BE2C (cell line): Measurements from ENCODE around the gene COX20.

Experiments used
- DNase-seq: peaks from one replicate; pipeline ENCODE4 v3.0.0-alpha.2; 2020
- H3K27me3 ChIP-seq: fragments of 250-450 bp; sonication (Bioruptor Pico); 2 replicates; pipeline ENCODE4 v1.5.1; 2020; ENCODE audit warnings: mild to moderate bottlenecking
- H3K36me3 ChIP-seq: fragments of 250-450 bp; sonication (Bioruptor Pico); 2 replicates; pipeline ENCODE4 v1.5.1; 2020; ENCODE audit warnings: mild to moderate bottlenecking
- H3K4me1 ChIP-seq: fragments of 250-450 bp; sonication (Bioruptor Pico); 2 replicates; pipeline ENCODE4 v1.5.1; 2020
- H3K4me3 ChIP-seq: 2 replicates; pipeline ENCODE4 v1.5.1; 2011; ENCODE audit warnings: low read depth, low read length
- H3K9me3 ChIP-seq: fragments of 250-450 bp; sonication (Bioruptor Pico); 2 replicates; pipeline ENCODE4 v1.5.1; 2020
- TF ChIP-seq, protein P1 (sequence below): IDR thresholded peaks from 2 replicates; pipeline ENCODE4 v1.5.1; 2012; ENCODE audit warnings: mild to moderate bottlenecking, low read depth, low read length

COX20 gene

GRCh38 chr1:244815600-244816099, 19.8 kb upstream of the COX20 start:
- H3K4me1 ChIP-seq, result no peaks in the 10 kb centered on the region
- TF ChIP-seq, protein P1, sequence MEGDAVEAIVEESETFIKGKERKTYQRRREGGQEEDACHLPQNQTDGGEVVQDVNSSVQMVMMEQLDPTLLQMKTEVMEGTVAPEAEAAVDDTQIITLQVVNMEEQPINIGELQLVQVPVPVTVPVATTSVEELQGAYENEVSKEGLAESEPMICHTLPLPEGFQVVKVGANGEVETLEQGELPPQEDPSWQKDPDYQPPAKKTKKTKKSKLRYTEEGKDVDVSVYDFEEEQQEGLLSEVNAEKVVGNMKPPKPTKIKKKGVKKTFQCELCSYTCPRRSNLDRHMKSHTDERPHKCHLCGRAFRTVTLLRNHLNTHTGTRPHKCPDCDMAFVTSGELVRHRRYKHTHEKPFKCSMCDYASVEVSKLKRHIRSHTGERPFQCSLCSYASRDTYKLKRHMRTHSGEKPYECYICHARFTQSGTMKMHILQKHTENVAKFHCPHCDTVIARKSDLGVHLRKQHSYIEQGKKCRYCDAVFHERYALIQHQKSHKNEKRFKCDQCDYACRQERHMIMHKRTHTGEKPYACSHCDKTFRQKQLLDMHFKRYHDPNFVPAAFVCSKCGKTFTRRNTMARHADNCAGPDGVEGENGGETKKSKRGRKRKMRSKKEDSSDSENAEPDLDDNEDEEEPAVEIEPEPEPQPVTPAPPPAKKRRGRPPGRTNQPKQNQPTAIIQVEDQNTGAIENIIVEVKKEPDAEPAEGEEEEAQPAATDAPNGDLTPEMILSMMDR, result no peak
- no peaks in the 10 kb centered on the region for H3K9me3 ChIP-seq
- H3K27me3 ChIP-seq, result no peaks in the 10 kb centered on the region
- no peaks in the 10 kb centered on the region for H3K36me3 ChIP-seq
- no peak for DNase-seq
- H3K4me3 ChIP-seq, result no peak overlapping the region

DNA sequence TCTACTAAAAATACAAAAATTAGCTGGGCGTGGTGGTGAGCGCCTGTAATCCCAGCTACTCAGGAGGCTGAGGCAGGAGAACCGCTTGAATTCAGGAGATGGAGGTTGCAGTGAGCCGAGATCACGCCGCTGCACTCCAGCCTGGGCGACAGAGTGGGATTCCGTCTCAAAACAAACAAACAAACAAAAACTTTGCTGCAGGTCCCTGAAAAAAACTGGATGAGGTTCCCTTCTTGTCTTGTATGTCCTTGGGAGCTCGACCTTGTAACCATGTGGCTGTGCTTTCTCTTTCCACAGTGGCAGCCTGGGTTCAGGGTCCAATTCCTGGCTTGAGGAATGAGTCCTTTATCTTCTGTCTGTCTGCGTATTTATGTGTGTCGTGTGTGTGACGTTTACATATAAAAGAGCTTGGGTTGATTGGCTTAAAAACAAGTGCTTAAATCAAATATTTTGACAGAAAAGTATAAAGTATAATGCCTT, 18.0 kb upstream of the COX20 start:
- DNase-seq, result no peak
- Histone ChIP-seq H3K9me3 (no peaks in the 10 kb centered on the region), H3K4me3 (no peak overlapping the region)

GRCh38 chr1:244820131-244820530, 15.3 kb upstream of the COX20 start:
- Histone ChIP-seq H3K4me1 (no peaks in the 10 kb centered on the region), H3K9me3 (no peaks in the 10 kb centered on the region), H3K27me3 (no peaks in the 10 kb centered on the region), H3K36me3 (no peaks in the 10 kb centered on the region), H3K4me3 (no peak overlapping the region)
- TF ChIP-seq, protein P1, result no peak
- no peak for DNase-seq

More for the DNA sequence above, 18.0 kb upstream of the COX20 start:
- TF ChIP-seq, protein P1, result no peak
- Histone ChIP-seq H3K4me1 (no peaks in the 10 kb centered on the region), H3K27me3 (no peaks in the 10 kb centered on the region), H3K36me3 (no peaks in the 10 kb centered on the region)

DNA sequence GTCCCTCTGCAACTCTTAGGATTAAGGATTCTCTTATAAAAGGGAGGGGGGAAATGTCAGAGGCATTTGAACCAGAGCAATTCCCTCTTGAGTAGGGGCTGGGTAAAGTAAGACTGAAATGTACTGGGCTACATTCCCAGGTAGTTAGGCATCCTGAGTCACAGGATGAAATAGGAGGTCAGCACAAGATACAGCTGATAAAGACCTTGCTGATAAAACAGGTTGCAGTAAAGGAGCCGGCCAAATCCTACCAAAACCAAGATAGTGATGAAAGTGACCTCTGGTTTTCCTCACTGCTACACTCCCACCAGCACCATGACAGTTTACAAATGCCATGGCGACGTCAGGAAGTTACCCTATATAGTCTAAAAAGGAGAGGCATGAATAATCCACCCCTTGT, 14.3 kb upstream of the COX20 start:
- Histone ChIP-seq H3K4me1 (no peaks in the 10 kb centered on the region), H3K27me3 (no peaks in the 10 kb centered on the region), H3K9me3 (no peaks in the 10 kb centered on the region), H3K4me3 (no peak overlapping the region), H3K36me3 (no peaks in the 10 kb centered on the region)
- TF ChIP-seq, protein P1, result no peak
- no peak for DNase-seq

GRCh38 chr1:244822878-244823277, 12.6 kb upstream of the COX20 start:
- Histone ChIP-seq H3K27me3 (no peaks in the 10 kb centered on the region), H3K9me3 (no peaks in the 10 kb centered on the region), H3K36me3 (no peaks in the 10 kb centered on the region), H3K4me3 (no peak overlapping the region), H3K4me1 (no peaks in the 10 kb centered on the region)
- DNase-seq, result no peak
- TF ChIP-seq, protein P1, result no peak

DNA sequence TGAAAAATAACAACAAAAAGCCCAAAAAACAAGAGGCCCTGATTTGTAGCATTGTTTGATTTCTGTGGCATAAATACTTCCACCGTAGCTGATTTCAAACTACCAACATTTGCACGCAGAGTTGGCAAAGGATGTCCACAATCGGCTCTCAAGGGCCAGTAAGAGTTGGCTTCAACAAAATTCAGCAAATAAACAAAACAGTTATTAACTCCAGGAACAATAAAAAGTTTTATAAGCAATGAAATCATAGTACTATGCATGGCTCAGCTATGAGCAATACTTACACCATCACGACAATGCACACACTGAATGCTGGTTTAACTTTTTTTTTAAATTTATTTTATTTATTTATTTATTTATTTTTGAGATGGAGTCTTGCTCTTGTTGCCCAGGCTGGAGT, 8.7 kb upstream of the COX20 start:
- Histone ChIP-seq H3K9me3 (no peaks in the 10 kb centered on the region), H3K4me3 (no peak overlapping the region), H3K4me1 (no peaks in the 10 kb centered on the region), H3K36me3 (no peaks in the 10 kb centered on the region), H3K27me3 (no peaks in the 10 kb centered on the region)
- no peak for DNase-seq
- TF ChIP-seq, protein P1, result no peak
